ENCODE results near the gene FSTL4. TPM values are rescaled to one million over a fixed set of nuclear protein-coding genes. Genes with fewer than 3 reads are reported as not detected.

The FSTL4 gene
- polyA plus RNA-seq, 1 donor from 2014 or later, result 0.57 TPM

DNA sequence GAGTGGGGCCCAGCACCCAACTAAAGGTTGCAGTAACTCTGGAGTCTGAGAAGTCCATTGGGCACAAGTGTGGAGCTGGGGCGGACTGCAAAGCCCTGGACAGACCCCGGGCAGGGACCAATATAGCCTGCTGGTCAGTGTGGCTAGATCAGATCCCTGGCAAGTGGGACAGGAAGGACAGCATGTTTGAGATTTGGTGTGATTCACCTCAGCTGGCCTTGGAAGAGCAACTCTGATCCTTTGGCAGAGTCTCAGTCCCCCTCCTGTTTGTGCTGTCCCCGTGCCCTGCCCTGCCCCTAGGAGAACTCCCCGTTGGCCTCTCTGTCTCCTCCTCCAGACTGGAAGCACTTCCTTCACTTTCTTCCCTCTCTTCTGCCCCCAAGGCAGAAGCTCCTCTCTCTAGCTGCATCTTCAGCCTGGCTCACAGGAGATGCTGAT, 255.3 kb downstream of the FSTL4 start:
- no peaks in the 10 kb centered on the region for H3K27me3 ChIP-seq (ENCODE audit: insufficient read depth, low read depth, low read length)
- no peak overlapping the region for H3K4me2 ChIP-seq (ENCODE audit: low read length)
- no peak overlapping the region for H3K4me3 ChIP-seq (ENCODE audit: low read length)
- no peak overlapping the region for H2AFZ ChIP-seq (ENCODE audit: low read depth, low read length)
- no peak overlapping the region for H3K27ac ChIP-seq (ENCODE audit: low read length)
- H3K9ac ChIP-seq (ENCODE audit: low read length), result no peak overlapping the region
- no peaks in the 10 kb centered on the region for H3K9me3 ChIP-seq (ENCODE audit: low read length)
- H3K79me2 ChIP-seq (replicated peaks; ENCODE audit: insufficient read depth, low read length), result no peaks in the 10 kb centered on the region
- H3K9me2 ChIP-seq (ENCODE audit: insufficient read depth, low read length), result no peaks in the 10 kb centered on the region
- H3F3A ChIP-seq (ENCODE audit: insufficient read depth, low read length, poor library complexity, severe bottlenecking), result no peaks in the 10 kb centered on the region
- H3K36me3 ChIP-seq (ENCODE audit: insufficient read depth, low read length), result no peaks in the 10 kb centered on the region
- TF ChIP-seq EP300 (conservative IDR thresholded peaks at IDR 0.05; ENCODE audit: poor library complexity, severe bottlenecking), result no peak
- no peak for TF ChIP-seq POLR2AphosphoS5 (IDR thresholded peaks at IDR 0.05)
- no peak for TF ChIP-seq SMC3 (conservative IDR thresholded peaks at IDR 0.05; ENCODE audit: poor library complexity)
- TF ChIP-seq MXI1 (conservative IDR thresholded peaks at IDR 0.05; ENCODE audit: poor library complexity, severe bottlenecking), result no peak
- no peak for TF ChIP-seq CTCF (IDR thresholded peaks at IDR 0.05; ENCODE audit: poor library complexity, severe bottlenecking)
- no peak for TF ChIP-seq EZH2 (IDR thresholded peaks at IDR 0.05; ENCODE audit: borderline replicate concordance, insufficient read depth, low read length, poor library complexity, severe bottlenecking)
- TF ChIP-seq RAD21 (conservative IDR thresholded peaks at IDR 0.05), result no peak
- TF ChIP-seq TAF1 (IDR thresholded peaks at IDR 0.05; ENCODE audit: low read depth), result no peak
- TF ChIP-seq, protein P1, sequence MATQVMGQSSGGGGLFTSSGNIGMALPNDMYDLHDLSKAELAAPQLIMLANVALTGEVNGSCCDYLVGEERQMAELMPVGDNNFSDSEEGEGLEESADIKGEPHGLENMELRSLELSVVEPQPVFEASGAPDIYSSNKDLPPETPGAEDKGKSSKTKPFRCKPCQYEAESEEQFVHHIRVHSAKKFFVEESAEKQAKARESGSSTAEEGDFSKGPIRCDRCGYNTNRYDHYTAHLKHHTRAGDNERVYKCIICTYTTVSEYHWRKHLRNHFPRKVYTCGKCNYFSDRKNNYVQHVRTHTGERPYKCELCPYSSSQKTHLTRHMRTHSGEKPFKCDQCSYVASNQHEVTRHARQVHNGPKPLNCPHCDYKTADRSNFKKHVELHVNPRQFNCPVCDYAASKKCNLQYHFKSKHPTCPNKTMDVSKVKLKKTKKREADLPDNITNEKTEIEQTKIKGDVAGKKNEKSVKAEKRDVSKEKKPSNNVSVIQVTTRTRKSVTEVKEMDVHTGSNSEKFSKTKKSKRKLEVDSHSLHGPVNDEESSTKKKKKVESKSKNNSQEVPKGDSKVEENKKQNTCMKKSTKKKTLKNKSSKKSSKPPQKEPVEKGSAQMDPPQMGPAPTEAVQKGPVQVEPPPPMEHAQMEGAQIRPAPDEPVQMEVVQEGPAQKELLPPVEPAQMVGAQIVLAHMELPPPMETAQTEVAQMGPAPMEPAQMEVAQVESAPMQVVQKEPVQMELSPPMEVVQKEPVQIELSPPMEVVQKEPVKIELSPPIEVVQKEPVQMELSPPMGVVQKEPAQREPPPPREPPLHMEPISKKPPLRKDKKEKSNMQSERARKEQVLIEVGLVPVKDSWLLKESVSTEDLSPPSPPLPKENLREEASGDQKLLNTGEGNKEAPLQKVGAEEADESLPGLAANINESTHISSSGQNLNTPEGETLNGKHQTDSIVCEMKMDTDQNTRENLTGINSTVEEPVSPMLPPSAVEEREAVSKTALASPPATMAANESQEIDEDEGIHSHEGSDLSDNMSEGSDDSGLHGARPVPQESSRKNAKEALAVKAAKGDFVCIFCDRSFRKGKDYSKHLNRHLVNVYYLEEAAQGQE (IDR thresholded peaks at IDR 0.05; ENCODE audit: borderline replicate concordance), result no peak
- no peaks in the 10 kb centered on the region for H4K20me1 ChIP-seq (ENCODE audit: insufficient read depth)

DNA sequence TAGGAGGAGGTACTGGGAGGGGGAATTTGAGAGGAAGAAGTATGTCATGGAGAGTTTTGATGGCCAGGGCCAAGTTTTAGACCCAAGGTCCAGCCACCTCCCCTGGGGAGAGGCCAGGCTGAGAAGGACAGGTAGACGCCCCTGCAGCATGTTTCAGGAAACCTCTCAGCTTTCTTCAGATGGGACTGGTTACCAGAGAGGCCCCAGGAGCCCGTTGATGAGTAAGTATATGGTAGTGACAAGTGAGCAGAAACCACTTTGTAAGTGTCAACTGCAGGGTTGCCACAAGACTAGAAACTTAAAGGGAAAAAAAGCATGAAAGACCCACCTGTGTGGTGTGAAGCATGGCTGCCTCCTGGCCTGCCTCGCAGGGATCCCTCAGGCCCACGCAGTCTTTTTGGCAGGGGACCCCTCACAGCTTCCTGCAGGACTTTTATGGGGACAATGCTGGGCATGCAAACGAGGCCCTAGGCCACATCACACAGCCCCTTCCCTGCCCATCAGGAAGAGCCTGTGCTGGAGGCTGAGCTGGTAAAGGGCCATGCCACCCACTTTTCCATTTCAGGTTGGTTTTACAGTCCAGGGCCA, 255.9 kb downstream of the FSTL4 start:
- Histone ChIP-seq H3K4me3 (ENCODE audit: low read length) (no peak overlapping the region), H3K9ac (ENCODE audit: low read length) (no peak overlapping the region), H3K27me3 (ENCODE audit: insufficient read depth, low read depth, low read length) (no peaks in the 10 kb centered on the region), H3K9me2 (ENCODE audit: insufficient read depth, low read length) (no peaks in the 10 kb centered on the region), H3K4me2 (ENCODE audit: low read length) (no peak overlapping the region), H2AFZ (ENCODE audit: low read depth, low read length) (no peak overlapping the region), H3K79me2 (replicated peaks; ENCODE audit: insufficient read depth, low read length) (no peaks in the 10 kb centered on the region), H4K20me1 (ENCODE audit: insufficient read depth) (no peaks in the 10 kb centered on the region), H3K36me3 (ENCODE audit: insufficient read depth, low read length) (no peaks in the 10 kb centered on the region), H3F3A (ENCODE audit: insufficient read depth, low read length, poor library complexity, severe bottlenecking) (no peaks in the 10 kb centered on the region), H3K27ac (ENCODE audit: low read length) (no peak overlapping the region), H3K9me3 (ENCODE audit: low read length) (no peaks in the 10 kb centered on the region)
- TF ChIP-seq EP300 (conservative IDR thresholded peaks at IDR 0.05; ENCODE audit: poor library complexity, severe bottlenecking) (no peak), MXI1 (conservative IDR thresholded peaks at IDR 0.05; ENCODE audit: poor library complexity, severe bottlenecking) (no peak), CTCF (IDR thresholded peaks at IDR 0.05; ENCODE audit: poor library complexity, severe bottlenecking) (no peak), EZH2 (IDR thresholded peaks at IDR 0.05; ENCODE audit: borderline replicate concordance, insufficient read depth, low read length, poor library complexity, severe bottlenecking) (no peak), RAD21 (conservative IDR thresholded peaks at IDR 0.05) (no peak), SMC3 (conservative IDR thresholded peaks at IDR 0.05; ENCODE audit: poor library complexity) (no peak), TAF1 (IDR thresholded peaks at IDR 0.05; ENCODE audit: low read depth) (no peak), POLR2AphosphoS5 (IDR thresholded peaks at IDR 0.05) (no peak)
- TF ChIP-seq, protein P1 (IDR thresholded peaks at IDR 0.05; ENCODE audit: borderline replicate concordance), result no peak

All from neural cell (in vitro differentiated cells).